GM21526 (cell line): Measurements from ENCODE around the gene KIF26B.

Source experiments
- ATAC-seq: cut with Tn5 transposase; IDR thresholded peaks from one replicate; pipeline ENCODE4 v1.9.1; 2021; ENCODE audit warnings: moderate library complexity; ENCODE audit not compliant: unreplicated experiment, low FRiP score

KIF26B gene

GRCh38 chr1:245409341-245410195 is 254.8 kb downstream of the KIF26B start:
- ATAC-seq: no peak

GRCh38 chr1:245411245-245412036 is 256.7 kb downstream of the KIF26B start:
- ATAC-seq: no peak

GRCh38 chr1:245412306-245412705 is 257.5 kb downstream of the KIF26B start:
- no peak for ATAC-seq

GRCh38 chr1:245416781-245417180 is 262.0 kb downstream of the KIF26B start:
- no peak for ATAC-seq

GRCh38 chr1:245418077-245418476 is 263.3 kb downstream of the KIF26B start:
- no peak for ATAC-seq

GRCh38 chr1:245419461-245419978 is 264.7 kb downstream of the KIF26B start:
- no peak for ATAC-seq

GRCh38 chr1:245419989-245420388 is 265.2 kb downstream of the KIF26B start:
- ATAC-seq: no peak

- no peak for ATAC-seq
Observed at GRCh38 chr1:245420926-245421325, 266.1 kb downstream of the KIF26B start.

- no peak for ATAC-seq
Observed at GRCh38 chr1:245428681-245429080, 273.9 kb downstream of the KIF26B start.

GRCh38 chr1:245431706-245432105 is 276.9 kb downstream of the KIF26B start:
- ATAC-seq: no peak

GRCh38 chr1:245432228-245432875 is 277.6 kb downstream of the KIF26B start:
- ATAC-seq: no peak

- ATAC-seq: no peak
Observed at GRCh38 chr1:245433561-245433960, 278.8 kb downstream of the KIF26B start.

- ATAC-seq: no peak
Observed at GRCh38 chr1:245434280-245434679, 279.5 kb downstream of the KIF26B start.

GRCh38 chr1:245436407-245436806 is 281.6 kb downstream of the KIF26B start:
- no peak for ATAC-seq

GRCh38 chr1:245437369-245438062 is 282.7 kb downstream of the KIF26B start:
- ATAC-seq: no peak

GRCh38 chr1:245440922-245441321 is 286.1 kb downstream of the KIF26B start:
- no peak for ATAC-seq

- ATAC-seq: no peak
Observed at GRCh38 chr1:245441689-245442088, 286.9 kb downstream of the KIF26B start.

GRCh38 chr1:245444147-245444828 is 289.5 kb downstream of the KIF26B start:
- ATAC-seq: no peak

- ATAC-seq: no peak
Observed at GRCh38 chr1:245444945-245445344, 290.2 kb downstream of the KIF26B start.

GRCh38 chr1:245448531-245448930 is 293.7 kb downstream of the KIF26B start:
- no peak for ATAC-seq
